Effector memory CD4-positive, alpha-beta T cell (primary cell): ENCODE data around the gene DNTTIP2.
"Not testable (repeated sequence)": the region's sequence is repeated elsewhere in the genome, so short reads cannot be mapped to it uniquely, and the experiment has no call there.

ENCODE experiments used
- DNase-seq, 3 donors: peaks; one replicate each; pipeline ENCODE4 v3.0.0-alpha.2; 2020
- H3K27ac ChIP-seq: 2 replicates; pipeline ENCODE4 v1.7.0; 2013; ENCODE audit warnings: mild to moderate bottlenecking, low read length, moderate library complexity; ENCODE audit not compliant: insufficient read depth, poor library complexity, severe bottlenecking
- H3K27me3 ChIP-seq: replicated peaks from 2 replicates; pipeline ENCODE4 v1.7.0; 2013; ENCODE audit warnings: mild to moderate bottlenecking, low read length; ENCODE audit not compliant: insufficient read depth, control insufficient read depth, poor library complexity, severe bottlenecking
- H3K36me3 ChIP-seq: 2 replicates; pipeline ENCODE4 v1.7.0; 2013; ENCODE audit warnings: mild to moderate bottlenecking, low read length, moderate library complexity; ENCODE audit not compliant: control insufficient read depth, insufficient read depth
- H3K4me1 ChIP-seq: 2 replicates; pipeline ENCODE4 v1.7.0; 2013; ENCODE audit warnings: low read length, mild to moderate bottlenecking; ENCODE audit not compliant: control insufficient read depth, insufficient read depth, poor library complexity, severe bottlenecking
- H3K4me3 ChIP-seq: 2 replicates; pipeline ENCODE4 v1.7.0; 2013; ENCODE audit warnings: low read length, low read depth, mild to moderate bottlenecking; ENCODE audit not compliant: insufficient read depth, poor library complexity, severe bottlenecking
- H3K9me3 ChIP-seq: 2 replicates; pipeline ENCODE4 v1.7.0; 2013; ENCODE audit warnings: mild to moderate bottlenecking, low read length, moderate library complexity; ENCODE audit not compliant: control insufficient read depth

Gene DNTTIP2

GRCh38 chr1:93853940-93854339 lies 25.1 kb downstream of the DNTTIP2 start:
- no peaks in the 10 kb centered on the region for H3K9me3 ChIP-seq
- no peaks in the 10 kb centered on the region for H3K36me3 ChIP-seq
- H3K27ac ChIP-seq: no peak overlapping the region
- no peak overlapping the region for H3K4me3 ChIP-seq
- no peaks in the 10 kb centered on the region for H3K27me3 ChIP-seq
- no peak for DNase-seq
- no peaks in the 10 kb centered on the region for H3K4me1 ChIP-seq

- no peaks in the 10 kb centered on the region for H3K27me3 ChIP-seq
- no peaks in the 10 kb centered on the region for H3K36me3 ChIP-seq
- no peak overlapping the region for H3K27ac ChIP-seq
- no peak for DNase-seq
- no peaks in the 10 kb centered on the region for H3K4me1 ChIP-seq
- H3K9me3 ChIP-seq: no peaks in the 10 kb centered on the region
- H3K4me3 ChIP-seq: no peak overlapping the region
Measured at GRCh38 chr1:93851878-93852277, 27.1 kb downstream of the DNTTIP2 start.

GRCh38 chr1:93851327-93851712 lies 27.7 kb downstream of the DNTTIP2 start:
- no peaks in the 10 kb centered on the region for H3K9me3 ChIP-seq
- H3K27me3 ChIP-seq: no peaks in the 10 kb centered on the region
- H3K4me3 ChIP-seq: no peak overlapping the region
- no peak for DNase-seq
- no peaks in the 10 kb centered on the region for H3K36me3 ChIP-seq
- H3K27ac ChIP-seq: no peak overlapping the region
- no peaks in the 10 kb centered on the region for H3K4me1 ChIP-seq

GRCh38 chr1:93850687-93851326 lies 28.2 kb downstream of the DNTTIP2 start:
- DNase-seq: peak; percentile 23 to 39 (median 29)
- H3K4me3 ChIP-seq, H3K9me3 ChIP-seq, H3K4me1 ChIP-seq, H3K27me3 ChIP-seq, H3K27ac ChIP-seq, H3K36me3 ChIP-seq: not testable (repeated sequence)

GRCh38 chr1:93848350-93848883 lies 30.6 kb downstream of the DNTTIP2 start:
- H3K4me3 ChIP-seq: peak overlapping the region; percentile 84
- no peaks in the 10 kb centered on the region for H3K36me3 ChIP-seq
- no peaks in the 10 kb centered on the region for H3K9me3 ChIP-seq
- H3K27me3 ChIP-seq: no peaks in the 10 kb centered on the region
- H3K4me1 ChIP-seq: peaks cover 6% of the 10 kb centered on the region
- no peak for DNase-seq
- peak overlapping the region; percentile 80 for H3K27ac ChIP-seq

- Histone ChIP-seq H3K4me3 (peak overlapping the region; percentile 84), H3K27ac (peak overlapping the region; percentile 80), H3K36me3 (no peaks in the 10 kb centered on the region), H3K4me1 (peaks cover 6% of the 10 kb centered on the region), H3K27me3 (no peaks in the 10 kb centered on the region), H3K9me3 (no peaks in the 10 kb centered on the region)
- peak; percentile 60 to 64 (median 63) for DNase-seq
Measured at GRCh38 chr1:93847811-93848288, 31.2 kb downstream of the DNTTIP2 start.

- Histone ChIP-seq H3K4me1 (peaks cover 6% of the 10 kb centered on the region), H3K27me3 (no peaks in the 10 kb centered on the region)
Measured at GRCh38 chr1:93846992-93847810, 31.8 kb downstream of the DNTTIP2 start.

GRCh38 chr1:93846206-93846991 lies 32.6 kb downstream of the DNTTIP2 start:
- peak overlapping the region; percentile 80 for H3K27ac ChIP-seq

More at GRCh38 chr1:93846992-93847810, 31.8 kb downstream of the DNTTIP2 start:
- Histone ChIP-seq H3K9me3 (no peaks in the 10 kb centered on the region), H3K36me3 (no peaks in the 10 kb centered on the region), H3K27ac (peak overlapping the region; percentile 80), H3K4me3 (peak overlapping the region; percentile 84)
- DNase-seq: peak; percentile 76 to 84 (median 82)

GRCh38 chr1:93845538-93846205 lies 33.3 kb downstream of the DNTTIP2 start:
- Histone ChIP-seq H3K4me3 (peak overlapping the region; percentile 84), H3K9me3 (no peaks in the 10 kb centered on the region), H3K4me1 (peaks cover 6% of the 10 kb centered on the region), H3K27me3 (no peaks in the 10 kb centered on the region), H3K27ac (peak overlapping the region; percentile 80), H3K36me3 (no peaks in the 10 kb centered on the region)
- no peak for DNase-seq

More at GRCh38 chr1:93846206-93846991, 32.6 kb downstream of the DNTTIP2 start:
- no peaks in the 10 kb centered on the region for H3K9me3 ChIP-seq
- no peaks in the 10 kb centered on the region for H3K27me3 ChIP-seq
- H3K4me3 ChIP-seq: peak overlapping the region; percentile 84
- peaks cover 6% of the 10 kb centered on the region for H3K4me1 ChIP-seq
- no peaks in the 10 kb centered on the region for H3K36me3 ChIP-seq
- DNase-seq: peak; percentile 73 to 79 (median 74)
